GM18508 (cell line): Measurements from ENCODE around the gene ISM1.

Source experiments
- ATAC-seq: cut with Tn5 transposase; IDR thresholded peaks from one replicate; pipeline ENCODE4 v1.9.1; 2021; ENCODE audit warnings: moderate number of reproducible peaks; ENCODE audit not compliant: insufficient read depth, unreplicated experiment

Gene ISM1

GRCh38 chr20:13338999-13339411 is 117.9 kb downstream of the ISM1 start:
- no peak for ATAC-seq

- ATAC-seq: no peak
These were observed 119.0 kb downstream of the ISM1 start for GRCh38 chr20:13340088-13340487.

- ATAC-seq: no peak
These were observed 120.8 kb downstream of the ISM1 start for GRCh38 chr20:13341737-13342393.

- no peak for ATAC-seq
These were observed 121.6 kb downstream of the ISM1 start for GRCh38 chr20:13342469-13343242.

GRCh38 chr20:13344671-13345070 is 123.6 kb downstream of the ISM1 start:
- ATAC-seq: no peak

GRCh38 chr20:13348311-13349234 is 127.5 kb downstream of the ISM1 start:
- ATAC-seq: no peak

- ATAC-seq: no peak
These were observed 128.1 kb downstream of the ISM1 start for GRCh38 chr20:13349235-13349604.
